HG03520 (cell line): ENCODE data around the gene LRP10.
A peak's percentile ranks its signal among the peaks of the same experiment; 100 is the strongest.

Source experiments
- ATAC-seq: cut with Tn5 transposase; IDR thresholded peaks from one replicate; pipeline ENCODE4 v1.9.1; 2021; ENCODE audit warnings: mild to moderate bottlenecking, moderate library complexity; ENCODE audit not compliant: unreplicated experiment

The LRP10 gene

DNA sequence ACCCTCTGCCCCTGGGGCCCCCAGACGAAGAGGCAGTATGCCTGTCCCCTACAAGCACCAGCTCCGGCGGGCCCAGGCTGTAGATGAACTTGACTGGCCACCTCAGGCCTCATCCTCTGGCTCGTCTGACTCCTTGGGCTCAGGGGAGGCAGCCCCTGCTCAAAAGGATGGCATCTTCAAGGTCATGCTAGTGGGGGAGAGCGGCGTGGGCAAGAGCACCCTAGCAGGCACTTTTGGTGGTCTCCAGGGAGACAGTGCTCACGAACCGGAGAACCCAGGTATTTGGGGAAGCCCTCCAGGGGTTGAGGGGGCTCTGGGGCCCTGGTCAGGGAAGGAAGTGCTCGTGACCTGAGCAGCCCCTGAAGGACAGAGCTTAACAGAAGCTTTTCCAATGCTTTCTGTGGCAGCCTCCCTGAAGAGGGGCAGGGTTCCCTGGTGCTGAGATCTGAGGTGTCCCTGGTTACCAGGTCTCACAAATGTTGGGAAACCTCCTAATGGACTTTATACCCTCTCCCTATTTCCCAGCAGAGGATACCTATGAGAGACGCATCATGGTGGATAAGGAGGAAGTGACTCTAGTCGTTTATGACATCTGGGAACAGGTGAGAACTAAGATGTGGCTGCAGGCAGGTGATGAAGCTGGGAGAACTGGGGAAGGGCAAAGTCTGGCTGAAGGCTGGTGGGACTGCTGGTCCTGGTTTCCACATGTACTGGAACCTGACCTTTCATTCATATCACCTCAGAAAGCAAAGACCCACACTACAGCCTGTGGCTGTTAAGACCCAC is 13.4 kb downstream of the LRP10 start:
- ATAC-seq: no peak

GRCh38 chr14:22885975-22886374 is 14.4 kb downstream of the LRP10 start:
- ATAC-seq: no peak

DNA sequence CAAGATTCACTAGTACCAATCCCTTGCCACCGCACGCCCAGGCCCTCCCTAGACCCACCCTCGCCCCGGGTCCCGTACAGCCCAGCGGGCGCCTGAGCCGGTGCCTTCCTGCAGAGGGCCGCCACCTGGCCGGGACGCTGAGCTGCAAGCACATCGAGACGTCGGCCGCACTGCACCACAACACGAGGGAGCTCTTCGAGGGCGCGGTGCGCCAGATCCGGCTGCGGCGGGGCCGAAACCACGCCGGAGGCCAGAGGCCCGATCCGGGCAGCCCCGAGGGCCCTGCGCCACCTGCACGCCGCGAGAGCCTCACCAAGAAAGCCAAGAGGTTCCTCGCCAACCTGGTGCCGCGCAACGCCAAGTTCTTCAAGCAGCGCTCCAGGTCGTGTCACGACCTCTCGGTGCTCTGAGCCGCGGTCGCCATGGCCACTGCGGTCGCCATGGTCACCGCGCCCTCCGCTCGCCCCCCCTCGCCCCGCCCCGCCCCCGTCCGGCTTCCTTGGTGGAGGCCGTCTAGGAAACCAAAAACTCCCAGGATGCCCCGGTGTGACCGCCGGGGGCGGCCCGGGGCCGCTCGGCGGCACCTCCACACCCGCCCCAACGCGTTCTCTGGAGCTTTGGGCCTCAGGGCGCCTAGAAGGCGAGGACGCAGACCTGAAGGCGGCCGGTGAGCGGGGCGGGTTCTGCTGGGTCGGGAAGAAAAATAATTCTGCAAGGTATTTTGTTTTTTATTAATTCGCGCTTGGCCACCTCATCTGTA is 15.1 kb downstream of the LRP10 start:
- ATAC-seq: peak; percentile 50

- peak; percentile 24 for ATAC-seq
Observed at GRCh38 chr14:22887260-22887989, 15.9 kb downstream of the LRP10 start.

DNA sequence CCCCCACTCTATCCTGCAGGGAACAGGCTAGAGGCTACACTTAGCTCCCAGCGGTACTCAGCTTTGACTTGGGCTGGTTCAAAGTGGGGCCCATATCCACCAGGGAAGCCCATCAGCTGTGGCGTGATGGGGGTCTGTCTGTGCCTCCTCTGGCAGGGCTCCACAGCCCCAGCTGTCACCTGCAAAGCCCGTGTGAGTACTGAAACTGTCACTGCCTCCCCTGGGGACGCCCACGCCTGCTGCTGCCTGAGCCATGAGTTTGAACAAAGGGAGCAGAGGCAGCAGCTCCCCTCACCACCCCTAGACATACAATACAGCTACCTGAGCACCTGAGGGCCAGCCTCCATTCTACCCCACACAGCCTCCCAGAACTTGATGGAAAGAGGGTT is 16.4 kb downstream of the LRP10 start:
- peak; percentile 33 for ATAC-seq

DNA sequence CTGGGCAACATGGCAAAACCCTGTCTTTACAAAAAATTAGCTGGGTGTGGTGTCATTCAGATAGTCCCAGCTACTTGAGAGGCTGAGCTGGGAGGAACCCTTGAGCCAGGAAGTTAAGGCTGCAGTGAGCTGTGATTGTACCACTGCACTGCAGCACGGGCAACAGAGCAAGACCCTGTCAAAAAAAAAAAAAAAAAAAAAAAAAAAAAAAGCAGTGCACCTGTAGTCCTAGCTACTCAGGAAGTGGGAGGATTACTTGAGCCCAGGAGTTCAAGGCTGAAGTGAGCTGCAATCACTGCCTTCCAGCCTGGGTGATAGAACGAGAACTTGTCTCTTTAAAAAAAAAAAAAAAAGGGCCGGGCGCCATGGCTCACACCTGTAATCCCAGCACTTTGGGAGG is 17.1 kb downstream of the LRP10 start:
- ATAC-seq: no peak

- no peak for ATAC-seq
Observed at GRCh38 chr14:22890416-22890815, 18.9 kb downstream of the LRP10 start.

- no peak for ATAC-seq
Observed at GRCh38 chr14:22892488-22892887, 20.9 kb downstream of the LRP10 start.

GRCh38 chr14:22893706-22894105 is 22.2 kb downstream of the LRP10 start:
- no peak for ATAC-seq

GRCh38 chr14:22895402-22895801 is 23.9 kb downstream of the LRP10 start:
- ATAC-seq: no peak

GRCh38 chr14:22896356-22896755 is 24.8 kb downstream of the LRP10 start:
- ATAC-seq: no peak

GRCh38 chr14:22896760-22897159 is 25.2 kb downstream of the LRP10 start:
- ATAC-seq: no peak

DNA sequence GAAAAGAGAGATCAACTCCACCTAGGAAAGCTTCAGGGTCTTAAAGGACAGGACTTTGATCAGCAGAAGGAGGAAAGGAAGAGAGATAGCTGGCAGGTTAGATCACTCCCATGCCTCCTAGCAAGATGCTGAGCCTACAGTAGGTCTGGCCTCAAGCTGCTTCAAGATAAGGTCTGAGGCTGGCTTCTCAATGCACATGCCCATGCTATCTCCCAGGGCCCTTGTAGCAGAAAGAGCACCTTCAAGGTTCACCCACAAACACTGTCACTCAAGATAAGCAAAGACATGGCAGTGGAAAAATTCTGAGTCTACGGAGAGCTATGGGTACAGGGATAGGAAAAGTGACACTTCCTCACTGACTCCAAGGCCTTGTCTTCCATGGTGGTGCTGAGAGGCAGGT is 25.8 kb downstream of the LRP10 start:
- no peak for ATAC-seq

DNA sequence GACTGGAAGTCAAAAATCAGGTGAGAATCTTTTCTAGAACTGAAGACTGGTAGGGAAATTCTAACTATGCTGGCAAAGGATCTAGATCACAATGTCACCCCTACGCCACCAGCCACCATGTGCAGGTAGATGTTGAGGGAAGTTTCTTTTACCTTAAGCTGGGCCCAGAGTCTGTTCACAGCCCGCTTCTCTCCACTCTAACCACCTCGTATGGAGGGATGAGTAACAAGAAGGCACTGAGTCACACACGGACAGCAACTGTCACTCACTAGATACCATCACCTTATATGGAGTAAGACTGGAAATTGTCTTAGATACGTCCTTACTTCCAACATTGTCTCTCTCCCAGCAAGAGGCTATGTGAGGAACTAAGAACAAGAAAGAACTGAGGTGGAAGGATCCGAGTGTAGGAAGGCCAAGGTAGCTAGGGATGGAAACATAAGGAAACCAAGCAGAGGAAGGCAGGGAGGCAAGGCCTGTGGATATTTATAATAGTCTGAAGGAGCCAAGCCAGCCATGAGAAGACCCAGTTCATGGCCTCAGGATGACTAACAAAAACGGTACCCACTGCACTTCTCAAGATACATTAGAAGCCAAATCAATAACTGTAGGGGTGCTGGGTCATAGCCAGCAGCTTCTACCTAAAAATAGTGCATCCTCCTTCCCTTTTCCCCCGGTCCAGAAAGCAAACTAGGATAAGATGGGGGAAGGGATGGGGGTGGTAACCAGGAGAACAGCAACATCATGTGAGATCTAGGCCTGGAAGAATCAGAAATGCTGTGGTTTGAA is 27.0 kb downstream of the LRP10 start:
- no peak for ATAC-seq

- ATAC-seq: no peak
Observed at GRCh38 chr14:22900081-22900799, 28.7 kb downstream of the LRP10 start.

GRCh38 chr14:22901799-22902198 is 30.3 kb downstream of the LRP10 start:
- ATAC-seq: no peak

DNA sequence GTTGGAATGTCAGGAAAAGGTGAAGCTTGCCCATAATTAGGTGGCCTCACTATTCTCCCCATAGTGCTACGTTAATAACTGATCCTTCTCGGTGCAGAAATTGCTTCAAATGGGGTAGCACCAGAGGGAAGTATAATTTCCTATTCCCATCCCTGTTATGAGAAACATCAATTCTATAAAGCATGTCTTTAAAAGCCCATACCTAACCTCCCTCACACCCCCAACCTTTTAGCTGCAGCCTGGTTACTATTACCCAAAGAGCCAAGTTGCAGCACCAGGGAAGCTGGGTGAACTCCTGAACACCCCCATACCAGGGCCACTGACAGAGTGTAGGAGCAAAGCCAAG is 32.2 kb downstream of the LRP10 start:
- ATAC-seq: no peak

DNA sequence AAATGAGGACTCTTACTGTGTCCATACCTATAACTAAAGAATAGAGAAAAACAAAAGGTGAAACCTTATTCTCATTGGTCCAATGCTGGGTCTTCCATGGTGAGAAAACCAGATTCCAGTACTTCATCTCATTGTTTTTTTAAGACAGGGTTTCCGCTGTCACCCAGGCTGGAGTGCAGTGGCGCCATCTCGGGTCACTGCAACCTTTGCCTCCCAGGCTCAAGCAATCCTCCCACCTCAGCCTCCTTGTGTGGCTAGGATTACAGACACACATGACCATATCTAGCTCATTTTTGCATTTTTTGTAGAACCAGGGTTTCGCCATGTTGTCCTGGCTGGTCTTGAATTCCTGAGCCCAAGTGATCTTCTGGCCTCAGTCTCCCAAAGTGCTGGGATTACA is 34.1 kb downstream of the LRP10 start:
- ATAC-seq: no peak

- no peak for ATAC-seq
Observed at GRCh38 chr14:22906073-22906472, 34.5 kb downstream of the LRP10 start.

- ATAC-seq: no peak
Observed at GRCh38 chr14:22907429-22907828, 35.9 kb downstream of the LRP10 start.
